ENCODE results near the gene GNG4. TPM values are rescaled to one million over a fixed set of nuclear protein-coding genes. Genes with fewer than 3 reads are reported as not detected.

The GNG4 gene
- total and polyA plus RNA-seq, 10 of the 15 experiments (the other 5 are each of a cell fraction or from before 2014, with no cell fraction given), result 0.03 to 0.15 (median 0.15) TPM; not detected in 7

GRCh38 chr1:235532360-235532759 is 117.2 kb downstream of the GNG4 start (continued):
- no peak for TF ChIP-seq REST (IDR thresholded peaks at IDR 0.05; ENCODE audit: low read depth, low read length)
- TF ChIP-seq, protein P1, sequence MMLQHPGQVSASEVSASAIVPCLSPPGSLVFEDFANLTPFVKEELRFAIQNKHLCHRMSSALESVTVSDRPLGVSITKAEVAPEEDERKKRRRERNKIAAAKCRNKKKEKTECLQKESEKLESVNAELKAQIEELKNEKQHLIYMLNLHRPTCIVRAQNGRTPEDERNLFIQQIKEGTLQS (IDR thresholded peaks at IDR 0.05; ENCODE audit: borderline replicate concordance, extremely low read depth, low read depth, low read length), result no peak
- TF ChIP-seq NFYB (IDR thresholded peaks at IDR 0.05; ENCODE audit: insufficient read depth, low read depth, low read length), result no peak
- no peak for TF ChIP-seq KDM1A (IDR thresholded peaks at IDR 0.05; ENCODE audit: borderline replicate concordance)

GRCh38 chr1:235527196-235527814 is 122.3 kb downstream of the GNG4 start:
- SMC1A ChIA-PET (ENCODE audit: uncharacterized antibody, unreplicated experiment), result interaction anchor here (0.6 to 1.8 kb wide), 4 partner anchors 184 to 445 kb away, joined by 3 to 4 read pairs (median 3); no protein-coding TSS in a partner anchor
- in situ Hi-C loops (cut with MboI), result no loop called here
- Histone ChIP-seq H3K4me3 (no peak overlapping the region), H3K27me3 (replicated peaks in 1 of 2; ENCODE audit: control insufficient read depth in 2 of 2, insufficient read depth in 2 of 2, low read length in 1 of 2) (0 out of 4 replicates have a peak, but pooled peaks cover 0 to 3% of the 10 kb centered on the region in 2 experiments), H3K79me2 (ENCODE audit: control insufficient read depth, insufficient read depth, low read length) (no peaks in the 10 kb centered on the region), H2AFZ (ENCODE audit: control insufficient read depth, low read depth, low read length) (no peak overlapping the region), H3K4me2 (ENCODE audit: control insufficient read depth, insufficient read depth) (no peak overlapping the region), H3K36me3 (ENCODE audit: control insufficient read depth in 2 of 2, insufficient read depth in 2 of 2, low read length in 1 of 2) (no peaks in the 10 kb centered on the region), H4K20me1 (ENCODE audit: control insufficient read depth, insufficient read depth) (no peaks in the 10 kb centered on the region), H3K9ac (ENCODE audit: control insufficient read depth, insufficient read depth, low read length) (no peak overlapping the region), H3K27ac (ENCODE audit: control insufficient read depth, insufficient read depth) (no peak overlapping the region), H3K4me1 (ENCODE audit: control insufficient read depth, insufficient read depth, low read length) (no peaks in the 10 kb centered on the region), H3K9me3 (replicated peaks; ENCODE audit: control insufficient read depth, insufficient read depth, low read length) (no peaks in the 10 kb centered on the region)
- 47% methylated on average over 4 of the region's 4 CpGs for WGBS (ENCODE audit: insufficient coverage, insufficient replicate concordance, low lambda C conversion rate, missing lambda C conversion rate)
- BruUV-seq (replicated peaks), result no TSS peak
- RAD21 ChIA-PET (ENCODE audit: unreplicated experiment), result interaction anchor here (1.4 kb wide), 1 partner anchor 315 kb away, joined by 3 read pairs; no protein-coding TSS in a partner anchor
- intact Hi-C loops (cut with micrococcal nuclease; ENCODE audit: unreplicated experiment), result no loop called here
- no peak for DNase-seq (ENCODE audit: low read depth, low spot score)
- CTCF ChIA-PET, result interaction anchor here (0.6 to 2.2 kb wide), 8 partner anchors 12 to 445 kb away, joined by 3 to 10 read pairs (median 4); no protein-coding TSS in a partner anchor
- TF ChIP-seq EGR1 (IDR thresholded peaks at IDR 0.05; ENCODE audit: borderline replicate concordance in 1 of 2, low read depth in 2 of 2, low read length in 2 of 2), result no peak
- no peak for TF ChIP-seq CHD2 (IDR thresholded peaks at IDR 0.05; ENCODE audit: borderline replicate concordance, low read depth, low read length)
- no peak for TF ChIP-seq RAD51 (IDR thresholded peaks at IDR 0.05)
- TF ChIP-seq PML (IDR thresholded peaks at IDR 0.05; ENCODE audit: low read length), result no peak
- no peak for TF ChIP-seq NFXL1 (IDR thresholded peaks at IDR 0.05; ENCODE audit: borderline replicate concordance)
- TF ChIP-seq RELB (IDR thresholded peaks at IDR 0.05; ENCODE audit: low read depth), result no peak
- no peak for FAIRE-seq
- POLR2A ChIA-PET, result no interaction called here
- ATAC-seq, result no peak
